LNCAP (cell line): ENCODE data around the gene CSTPP1.

Experiments used
- CTCF ChIP-seq: fragments of 450-650 bp; IDR thresholded peaks from 2 replicates; pipeline ENCODE4 v1.5.1; 2017; ENCODE audit warnings: mild to moderate bottlenecking

CSTPP1 gene

GRCh38 chr11:46914363-46914762 is 22.2 kb upstream of the CSTPP1 start:
- no peak for TF ChIP-seq CTCF

- no peak for TF ChIP-seq CTCF
Observed at GRCh38 chr11:46914910-46915309, 21.7 kb upstream of the CSTPP1 start.

- TF ChIP-seq CTCF, result no peak
Observed at GRCh38 chr11:46916286-46917108, 20.1 kb upstream of the CSTPP1 start.

GRCh38 chr11:46917109-46917761 is 19.3 kb upstream of the CSTPP1 start:
- TF ChIP-seq CTCF, result no peak

- no peak for TF ChIP-seq CTCF
Observed at GRCh38 chr11:46917762-46918082, 18.8 kb upstream of the CSTPP1 start.

GRCh38 chr11:46918083-46918787 is 18.3 kb upstream of the CSTPP1 start, which contains the start of gene LRP4:
Gene LRP4 (minus strand): TSS chr11:46918550. CDS start chr11:46918379, 171 bp downstream.
- TF ChIP-seq CTCF, result no peak

- TF ChIP-seq CTCF, result no peak
Observed at GRCh38 chr11:46918788-46919513, 17.6 kb upstream of the CSTPP1 start.
